Measurements from ENCODE around the gene CABCOCO1.

DNA sequence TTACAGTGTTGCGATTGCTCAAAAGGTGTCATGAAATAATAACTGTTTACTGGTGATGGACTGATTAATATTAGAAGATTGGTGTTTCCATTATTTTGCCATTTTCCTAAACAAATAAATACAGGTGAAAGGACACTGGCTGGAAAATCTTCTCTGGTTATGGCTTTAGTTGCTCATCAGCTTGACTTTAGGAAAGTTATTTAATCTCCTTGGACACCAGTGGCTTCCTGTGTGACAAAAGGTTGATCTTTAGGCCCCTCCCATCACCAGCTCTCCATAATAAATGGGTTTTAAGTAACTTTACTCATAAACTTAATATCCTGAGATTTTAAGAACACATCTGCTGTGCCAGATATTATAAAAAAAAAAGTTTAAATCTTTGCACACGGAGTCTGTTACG is 737 bp downstream of the CABCOCO1 start:
- no peak for TF ChIP-seq YY1 (IDR thresholded peaks at IDR 0.05; ENCODE audit: low read depth)
- TF ChIP-seq CEBPB (IDR thresholded peaks at IDR 0.05): no peak
- no peak for TF ChIP-seq EP300 (IDR thresholded peaks at IDR 0.05; ENCODE audit: borderline replicate concordance)
